PC-3 (cell line): Measurements from ENCODE around the gene PGAM2.

ENCODE experiments used
- EZH2 ChIP-seq: fragments of 300-600 bp; sonication (generic); IDR thresholded peaks from one replicate; pipeline ENCODE4 v1.6.1; 2017; ENCODE audit warnings: antibody characterized with exemption, mild to moderate bottlenecking, low read length; ENCODE audit not compliant: unreplicated experiment
- TF ChIP-seq, protein P1 (sequence below): fragments of 300-600 bp; sonication (generic); conservative IDR thresholded peaks from 2 replicates; pipeline ENCODE4 v1.5.1; 2017; ENCODE audit warnings: antibody characterized with exemption, low read depth, mild to moderate bottlenecking, low read length

DNA sequence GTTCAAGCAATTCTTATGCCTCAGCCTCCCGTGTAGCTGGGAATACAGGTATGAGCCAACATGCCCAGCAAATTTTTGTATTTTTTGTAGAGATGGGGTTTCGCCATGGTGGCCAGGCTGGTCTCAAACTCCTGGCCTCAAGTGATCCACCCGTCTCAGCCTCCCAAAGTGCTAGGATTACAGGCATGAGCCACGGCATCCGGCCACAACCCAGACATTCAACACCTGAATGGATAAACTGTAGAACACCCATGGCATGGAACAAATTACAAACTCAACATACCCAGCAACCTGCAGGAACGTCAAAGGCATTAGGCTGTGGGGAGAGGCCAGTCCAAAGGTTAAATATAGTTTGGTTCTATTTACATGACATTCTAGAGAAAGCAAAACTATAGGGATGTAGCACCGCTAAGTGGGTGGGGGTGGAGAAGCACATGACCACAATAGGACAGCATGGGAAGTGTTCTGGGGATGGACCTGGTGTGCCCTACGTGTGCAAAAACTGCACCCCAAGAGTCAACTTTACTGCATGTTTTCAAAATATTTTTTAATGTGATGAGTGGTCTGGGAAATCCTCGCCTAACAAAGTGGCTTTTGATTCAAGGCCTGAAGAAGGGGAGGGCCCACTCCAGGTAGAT, 6.5 kb upstream of the PGAM2 start:
- TF ChIP-seq, protein P1, sequence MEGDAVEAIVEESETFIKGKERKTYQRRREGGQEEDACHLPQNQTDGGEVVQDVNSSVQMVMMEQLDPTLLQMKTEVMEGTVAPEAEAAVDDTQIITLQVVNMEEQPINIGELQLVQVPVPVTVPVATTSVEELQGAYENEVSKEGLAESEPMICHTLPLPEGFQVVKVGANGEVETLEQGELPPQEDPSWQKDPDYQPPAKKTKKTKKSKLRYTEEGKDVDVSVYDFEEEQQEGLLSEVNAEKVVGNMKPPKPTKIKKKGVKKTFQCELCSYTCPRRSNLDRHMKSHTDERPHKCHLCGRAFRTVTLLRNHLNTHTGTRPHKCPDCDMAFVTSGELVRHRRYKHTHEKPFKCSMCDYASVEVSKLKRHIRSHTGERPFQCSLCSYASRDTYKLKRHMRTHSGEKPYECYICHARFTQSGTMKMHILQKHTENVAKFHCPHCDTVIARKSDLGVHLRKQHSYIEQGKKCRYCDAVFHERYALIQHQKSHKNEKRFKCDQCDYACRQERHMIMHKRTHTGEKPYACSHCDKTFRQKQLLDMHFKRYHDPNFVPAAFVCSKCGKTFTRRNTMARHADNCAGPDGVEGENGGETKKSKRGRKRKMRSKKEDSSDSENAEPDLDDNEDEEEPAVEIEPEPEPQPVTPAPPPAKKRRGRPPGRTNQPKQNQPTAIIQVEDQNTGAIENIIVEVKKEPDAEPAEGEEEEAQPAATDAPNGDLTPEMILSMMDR = no peak
- no peak for TF ChIP-seq EZH2
